ENCODE measurements around the gene CPM.

Gene CPM

GRCh38 chr12:68932961-68933893, at the start of gene CPM:
CPM (minus strand) TSS chr12:68933171; CDS start chr12:68932837, 334 bp downstream.
- DNase-seq (ENCODE audit: low read depth, low spot score), result no peak
- H3K4me3 ChIP-seq (ENCODE audit: low read depth, low read length), result peak within 1 kb of the TSS; percentile 60
- TF ChIP-seq, protein P1, sequence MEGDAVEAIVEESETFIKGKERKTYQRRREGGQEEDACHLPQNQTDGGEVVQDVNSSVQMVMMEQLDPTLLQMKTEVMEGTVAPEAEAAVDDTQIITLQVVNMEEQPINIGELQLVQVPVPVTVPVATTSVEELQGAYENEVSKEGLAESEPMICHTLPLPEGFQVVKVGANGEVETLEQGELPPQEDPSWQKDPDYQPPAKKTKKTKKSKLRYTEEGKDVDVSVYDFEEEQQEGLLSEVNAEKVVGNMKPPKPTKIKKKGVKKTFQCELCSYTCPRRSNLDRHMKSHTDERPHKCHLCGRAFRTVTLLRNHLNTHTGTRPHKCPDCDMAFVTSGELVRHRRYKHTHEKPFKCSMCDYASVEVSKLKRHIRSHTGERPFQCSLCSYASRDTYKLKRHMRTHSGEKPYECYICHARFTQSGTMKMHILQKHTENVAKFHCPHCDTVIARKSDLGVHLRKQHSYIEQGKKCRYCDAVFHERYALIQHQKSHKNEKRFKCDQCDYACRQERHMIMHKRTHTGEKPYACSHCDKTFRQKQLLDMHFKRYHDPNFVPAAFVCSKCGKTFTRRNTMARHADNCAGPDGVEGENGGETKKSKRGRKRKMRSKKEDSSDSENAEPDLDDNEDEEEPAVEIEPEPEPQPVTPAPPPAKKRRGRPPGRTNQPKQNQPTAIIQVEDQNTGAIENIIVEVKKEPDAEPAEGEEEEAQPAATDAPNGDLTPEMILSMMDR (IDR thresholded peaks at IDR 0.05; ENCODE audit: insufficient read depth, low read length, missing control alignments), result no peak
- CTCF ChIA-PET, result no interaction called here
- POLR2A ChIA-PET, result interaction anchor here (0.6 kb wide), 1 partner anchor 13 kb away, joined by 3 read pairs; no protein-coding TSS in a partner anchor

- no peak for DNase-seq (ENCODE audit: low read depth, low spot score)
- TF ChIP-seq, protein P1 (IDR thresholded peaks at IDR 0.05; ENCODE audit: insufficient read depth, low read length, missing control alignments), result no peak
- no peak overlapping the region for H3K4me3 ChIP-seq (ENCODE audit: low read depth, low read length)
- ChIA-PET CTCF (interaction anchor here (0.7 to 2.1 kb wide), 3 partner anchors 8 to 176 kb away, joined by 3 to 7 read pairs (median 4); no protein-coding TSS in a partner anchor), POLR2A (no interaction called here)
Measured at GRCh38 chr12:68981516-68981915, 48.5 kb upstream of the CPM start.

DNA sequence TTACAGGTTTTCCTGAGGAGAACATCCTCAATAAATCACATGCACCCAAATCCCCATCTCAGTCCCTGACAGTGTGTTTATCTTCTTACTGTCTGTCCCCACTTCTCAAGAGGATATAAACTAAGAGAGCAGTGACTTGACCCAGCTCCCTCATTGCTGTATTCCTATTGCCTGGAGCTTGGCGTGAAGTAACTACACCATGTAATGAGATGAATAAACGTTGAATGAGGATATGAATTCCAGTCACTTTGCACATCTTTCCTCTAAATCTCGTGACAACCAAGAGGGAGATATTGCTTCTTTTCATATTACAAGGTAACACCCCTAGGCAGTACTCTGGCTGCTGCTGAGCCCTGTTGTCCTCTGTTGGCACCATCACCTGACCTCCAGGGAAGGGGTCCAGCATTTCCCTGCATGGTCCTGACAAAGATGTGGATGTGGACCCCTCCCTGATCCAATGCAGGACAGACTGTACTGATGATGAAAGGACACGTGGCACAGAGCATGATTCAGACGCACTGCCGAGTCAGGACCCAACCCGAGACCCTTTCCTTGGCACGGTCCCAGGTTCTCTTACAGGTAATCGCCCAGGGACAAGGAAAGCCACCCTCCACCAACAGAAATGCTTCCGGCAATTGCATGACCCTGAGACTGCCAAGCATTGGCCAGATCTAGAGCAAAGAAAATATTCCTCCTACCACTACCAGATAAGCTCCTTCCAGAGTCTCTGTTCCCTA, 47.7 kb upstream of the CPM start:
- no peak for DNase-seq (ENCODE audit: low read depth, low spot score)
- TF ChIP-seq, protein P1 (IDR thresholded peaks at IDR 0.05; ENCODE audit: insufficient read depth, low read length, missing control alignments), result no peak
- ChIA-PET CTCF (interaction anchor here (0.7 to 2.1 kb wide), 3 partner anchors 9 to 177 kb away, joined by 3 to 7 read pairs (median 4); no protein-coding TSS in a partner anchor), POLR2A (no interaction called here)
- H3K4me3 ChIP-seq (ENCODE audit: low read depth, low read length), result no peak overlapping the region

- ChIA-PET POLR2A (no interaction called here), CTCF (no interaction called here)
- no peak for DNase-seq (ENCODE audit: low read depth, low spot score)
- TF ChIP-seq, protein P1 (IDR thresholded peaks at IDR 0.05; ENCODE audit: insufficient read depth, low read length, missing control alignments), result no peak
- no peak overlapping the region for H3K4me3 ChIP-seq (ENCODE audit: low read depth, low read length)
Measured at GRCh38 chr12:68978678-68979077, 45.7 kb upstream of the CPM start.

DNA sequence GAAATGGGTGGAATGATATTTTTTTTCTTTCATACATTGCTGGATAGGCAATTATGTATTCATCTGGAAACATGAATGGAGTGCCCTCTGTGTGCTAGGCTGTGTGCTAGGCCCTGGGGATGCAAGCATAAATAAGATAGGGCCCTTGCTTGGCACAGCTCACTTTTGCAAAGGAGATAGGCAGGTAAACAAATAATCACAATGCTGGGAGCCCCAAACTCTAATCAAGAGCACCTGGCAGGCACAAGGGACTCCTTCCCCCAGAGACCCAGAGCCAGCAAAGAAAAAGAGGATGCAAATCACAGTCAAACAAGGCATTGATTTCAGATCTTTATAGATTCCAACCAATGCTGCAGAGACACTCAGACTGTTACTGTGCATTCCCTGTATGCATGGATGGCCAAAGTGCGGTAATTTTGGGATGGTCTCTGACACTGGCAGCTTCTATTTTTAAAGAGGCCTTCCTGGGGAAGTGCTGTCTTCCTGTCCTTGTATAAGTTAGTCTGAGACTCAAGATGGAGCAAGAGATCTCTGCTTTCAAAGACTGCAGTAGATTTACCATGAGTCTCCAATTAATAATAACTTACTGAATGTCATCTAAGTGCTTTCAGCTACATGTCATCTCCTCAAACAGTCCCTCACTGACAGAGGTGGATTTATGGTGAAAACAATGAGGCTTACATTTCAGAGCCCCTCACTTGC, 45.1 kb upstream of the CPM start:
- no peak overlapping the region for H3K4me3 ChIP-seq (ENCODE audit: low read depth, low read length)
- no peak for DNase-seq (ENCODE audit: low read depth, low spot score)
- TF ChIP-seq, protein P1 (IDR thresholded peaks at IDR 0.05; ENCODE audit: insufficient read depth, low read length, missing control alignments), result no peak
- ChIA-PET POLR2A (no interaction called here), CTCF (no interaction called here)
